GM12864 (cell line): ENCODE measurements around the gene ZFHX3.

ENCODE experiments used
- DNase-seq: peaks from one replicate; pipeline ENCODE4 v3.0.0-alpha.2; 2011; ENCODE audit warnings: low read depth
- H3K4me3 ChIP-seq: 2 replicates; pipeline ENCODE4 v1.5.1; 2011; ENCODE audit warnings: mild to moderate bottlenecking, low read depth, low read length, control low read depth
- CTCF ChIP-seq: IDR thresholded peaks from 2 replicates; pipeline ENCODE4 v1.5.1; 2011; ENCODE audit warnings: low read depth, mild to moderate bottlenecking, moderate library complexity, low read length, control low read depth, inconsistent platforms; ENCODE audit errors: missing control alignments

The ZFHX3 gene

GRCh38 chr16:73043828-73044467, 4.0 kb downstream of the ZFHX3 start:
- H3K4me3 ChIP-seq: no peak overlapping the region
- no peak for DNase-seq
- TF ChIP-seq CTCF: no peak

- no peak for DNase-seq
- no peak for TF ChIP-seq CTCF
These were observed 5.1 kb downstream of the ZFHX3 start for GRCh38 chr16:73042807-73043206.

GRCh38 chr16:73041676-73042075, 6.3 kb downstream of the ZFHX3 start:
- H3K4me3 ChIP-seq: no peak overlapping the region
- DNase-seq: no peak
- no peak for TF ChIP-seq CTCF

More at GRCh38 chr16:73042807-73043206, 5.1 kb downstream of the ZFHX3 start:
- H3K4me3 ChIP-seq: no peak overlapping the region

- no peak overlapping the region for H3K4me3 ChIP-seq
- DNase-seq: no peak
- no peak for TF ChIP-seq CTCF
These were observed 7.1 kb downstream of the ZFHX3 start for GRCh38 chr16:73040735-73041402.

GRCh38 chr16:73040136-73040535, 7.8 kb downstream of the ZFHX3 start:
- no peak for DNase-seq
- no peak for TF ChIP-seq CTCF
- H3K4me3 ChIP-seq: no peak overlapping the region

GRCh38 chr16:73037845-73038570, 9.9 kb downstream of the ZFHX3 start:
- no peak for DNase-seq
- no peak for TF ChIP-seq CTCF

GRCh38 chr16:73037331-73037745, 10.6 kb downstream of the ZFHX3 start:
- no peak overlapping the region; the same call in 1 of the 2 replicates for H3K4me3 ChIP-seq
- TF ChIP-seq CTCF: no peak
- DNase-seq: no peak

More at GRCh38 chr16:73037845-73038570, 9.9 kb downstream of the ZFHX3 start:
- H3K4me3 ChIP-seq: no peak overlapping the region
